ENCODE data around the gene AK1. TPM values are rescaled to one million over a fixed set of nuclear protein-coding genes. Genes with fewer than 3 reads are reported as not detected.

The AK1 gene
- total RNA-seq, 4 donors from 2014 or later, result 29.9 to 65.1 (median 38.7) TPM

- 60 to 62% methylated on average over 8 of the region's 8 CpGs for WGBS, 2 donors
- H3K36me3 ChIP-seq, result no peaks in the 10 kb centered on the region
- no peak overlapping the region for H3K4me3 ChIP-seq
- TF ChIP-seq, protein P1, sequence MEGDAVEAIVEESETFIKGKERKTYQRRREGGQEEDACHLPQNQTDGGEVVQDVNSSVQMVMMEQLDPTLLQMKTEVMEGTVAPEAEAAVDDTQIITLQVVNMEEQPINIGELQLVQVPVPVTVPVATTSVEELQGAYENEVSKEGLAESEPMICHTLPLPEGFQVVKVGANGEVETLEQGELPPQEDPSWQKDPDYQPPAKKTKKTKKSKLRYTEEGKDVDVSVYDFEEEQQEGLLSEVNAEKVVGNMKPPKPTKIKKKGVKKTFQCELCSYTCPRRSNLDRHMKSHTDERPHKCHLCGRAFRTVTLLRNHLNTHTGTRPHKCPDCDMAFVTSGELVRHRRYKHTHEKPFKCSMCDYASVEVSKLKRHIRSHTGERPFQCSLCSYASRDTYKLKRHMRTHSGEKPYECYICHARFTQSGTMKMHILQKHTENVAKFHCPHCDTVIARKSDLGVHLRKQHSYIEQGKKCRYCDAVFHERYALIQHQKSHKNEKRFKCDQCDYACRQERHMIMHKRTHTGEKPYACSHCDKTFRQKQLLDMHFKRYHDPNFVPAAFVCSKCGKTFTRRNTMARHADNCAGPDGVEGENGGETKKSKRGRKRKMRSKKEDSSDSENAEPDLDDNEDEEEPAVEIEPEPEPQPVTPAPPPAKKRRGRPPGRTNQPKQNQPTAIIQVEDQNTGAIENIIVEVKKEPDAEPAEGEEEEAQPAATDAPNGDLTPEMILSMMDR (IDR thresholded peaks at IDR 0.05), result no peak
- peak in 1 of 2 donors; percentile 16 for TF ChIP-seq EP300 (IDR thresholded peaks at IDR 0.05)
- no peaks in the 10 kb centered on the region for H3K27me3 ChIP-seq
- no peak for DNase-seq (ENCODE audit: low spot score in 2 of 2)
- peak overlapping the region in 1 of 4 donors; percentile 43 for H3K27ac ChIP-seq
- peaks cover 0 to 69% (median 37%) of the 10 kb centered on the region in 4 donors for H3K4me1 ChIP-seq
- H3K9me3 ChIP-seq, result no peaks in the 10 kb centered on the region
Measured at GRCh38 chr9:127860260-127860659, 17.2 kb downstream of the AK1 start.

DNA sequence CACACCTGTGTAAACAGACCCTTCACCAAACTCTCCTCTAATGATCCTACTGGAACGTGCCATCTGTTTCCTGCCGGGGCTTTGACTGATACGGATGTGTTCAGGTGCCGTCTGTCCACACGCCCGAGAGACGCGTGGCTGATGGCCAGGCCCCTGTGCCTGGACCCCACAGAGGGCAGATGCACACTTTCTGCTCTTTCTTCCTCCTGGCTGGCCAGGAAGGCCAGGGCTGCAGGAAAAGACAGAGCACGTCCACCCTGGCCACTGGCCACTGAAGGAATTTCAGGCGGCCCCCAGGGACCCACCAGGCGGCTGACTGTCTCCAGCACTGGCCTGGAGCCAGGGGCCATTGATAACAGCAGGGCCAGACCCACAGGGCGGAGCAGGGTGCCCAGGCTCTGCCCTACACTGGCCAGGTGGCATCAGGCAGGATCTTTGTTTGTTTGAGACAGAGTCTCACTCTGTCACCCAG is 19.4 kb downstream of the AK1 start:
- H3K4me3 ChIP-seq, result no peak overlapping the region
- H3K9me3 ChIP-seq, result no peaks in the 10 kb centered on the region
- no peaks in the 10 kb centered on the region for H3K36me3 ChIP-seq
- no peaks in the 10 kb centered on the region for H3K27me3 ChIP-seq
- WGBS, 2 donors, result 24 to 55% methylated on average over 8 of the region's 12 CpGs
- peaks cover 0 to 87% (median 44%) of the 10 kb centered on the region in 4 donors for H3K4me1 ChIP-seq
- H3K27ac ChIP-seq, result peak overlapping the region in 1 of 4 donors; percentile 91
- TF ChIP-seq POLR2A (IDR thresholded peaks at IDR 0.05), result no peak
- TF ChIP-seq, protein P1 (IDR thresholded peaks at IDR 0.05), result no peak
- no peak for TF ChIP-seq EP300 (IDR thresholded peaks at IDR 0.05)
- DNase-seq (ENCODE audit: low spot score in 2 of 2), result no peak

DNA sequence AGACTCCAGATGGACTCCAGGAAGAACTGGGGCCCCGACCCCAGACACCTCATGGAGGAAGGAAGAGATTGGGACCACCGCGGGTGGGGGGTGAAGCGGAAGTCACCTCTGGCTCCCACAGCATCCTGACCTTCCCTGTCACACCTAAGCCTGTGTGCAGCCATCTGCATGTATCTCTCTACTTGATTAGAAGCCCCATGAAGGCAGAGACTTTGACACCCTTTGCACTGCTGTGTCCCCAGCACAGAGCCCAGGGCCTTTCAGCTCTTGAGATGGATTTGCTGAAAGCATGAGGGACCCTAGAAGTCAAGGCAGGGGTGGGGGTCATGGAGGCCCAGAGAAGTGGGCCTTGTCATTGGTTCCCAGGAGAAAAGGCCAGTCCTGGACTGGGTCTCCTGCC is 20.2 kb downstream of the AK1 start:
- peak overlapping the region in 1 of 4 donors; percentile 91 for H3K27ac ChIP-seq
- peaks cover 0 to 87% (median 42%) of the 10 kb centered on the region in 4 donors for H3K4me1 ChIP-seq
- H3K36me3 ChIP-seq, result no peaks in the 10 kb centered on the region
- 54 to 69% methylated on average over 4 of the region's 4 CpGs for WGBS, 2 donors
- H3K4me3 ChIP-seq, result no peak overlapping the region
- DNase-seq (ENCODE audit: low spot score in 2 of 2), result no peak
- TF ChIP-seq POLR2A (IDR thresholded peaks at IDR 0.05), result no peak
- TF ChIP-seq, protein P1 (IDR thresholded peaks at IDR 0.05), result no peak
- TF ChIP-seq EP300 (IDR thresholded peaks at IDR 0.05), result no peak
- H3K27me3 ChIP-seq, result no peaks in the 10 kb centered on the region
- H3K9me3 ChIP-seq, result no peaks in the 10 kb centered on the region

GRCh38 chr9:127856729-127857116 is 20.8 kb downstream of the AK1 start:
- no peak for DNase-seq (ENCODE audit: low spot score in 2 of 2)
- Histone ChIP-seq H3K4me1 (peaks cover 0 to 87% (median 39%) of the 10 kb centered on the region in 4 donors), H3K4me3 (no peak overlapping the region), H3K27me3 (no peaks in the 10 kb centered on the region), H3K36me3 (peaks cover 0 to under 1% (median 0%) of the 10 kb centered on the region in 3 donors), H3K27ac (peak overlapping the region in 2 of 4 donors; percentile 19 to 91), H3K9me3 (no peaks in the 10 kb centered on the region)
- TF ChIP-seq POLR2A (IDR thresholded peaks at IDR 0.05) (no peak), EP300 (IDR thresholded peaks at IDR 0.05) (no peak)
- TF ChIP-seq, protein P1 (IDR thresholded peaks at IDR 0.05), result no peak
- WGBS, 2 donors, result 84 to 94% methylated on average over 5 to 8 of the region's 8 CpGs

DNA sequence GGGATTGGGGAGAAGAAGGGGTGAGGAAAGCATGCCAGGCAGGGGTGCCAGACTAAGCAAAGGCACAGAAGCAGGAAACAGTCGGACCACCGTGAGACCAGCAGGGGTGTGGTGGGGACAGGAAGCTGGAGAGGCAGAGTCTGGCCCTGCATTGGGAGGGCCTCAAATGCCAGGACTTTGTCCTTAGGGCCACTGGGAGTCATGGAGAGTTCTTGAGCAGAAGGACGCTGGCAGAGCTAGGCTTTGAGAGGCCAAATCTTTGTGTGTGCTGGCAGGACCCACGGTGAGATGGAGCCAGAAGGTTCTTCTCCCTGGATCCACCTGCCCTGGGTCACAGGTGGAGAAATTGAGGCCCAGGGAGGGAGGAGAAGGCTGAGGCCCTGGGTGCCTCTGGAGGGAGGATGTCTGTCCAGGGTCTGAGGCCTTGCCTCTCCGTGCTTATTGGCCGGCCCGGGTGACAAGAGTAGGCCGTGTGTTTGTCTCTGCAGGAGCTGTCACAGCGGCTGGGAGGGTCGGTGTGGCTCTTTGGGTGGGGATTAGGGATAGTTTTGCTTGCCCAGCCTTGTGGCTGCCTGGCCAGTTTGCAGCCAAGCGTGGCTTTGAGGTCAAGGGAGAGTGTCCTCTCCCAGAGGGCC is 21.3 kb downstream of the AK1 start:
- no peaks in the 10 kb centered on the region for H3K27me3 ChIP-seq
- WGBS, 2 donors, result 73 to 76% methylated on average over 8 to 10 of the region's 11 CpGs
- peaks cover 0 to 5% (median 0%) of the 10 kb centered on the region in 3 donors for H3K36me3 ChIP-seq
- H3K4me1 ChIP-seq, result peaks cover 0 to 87% (median 38%) of the 10 kb centered on the region in 4 donors
- no peaks in the 10 kb centered on the region for H3K9me3 ChIP-seq
- peak overlapping the region in 2 of 4 donors; percentile 19 to 91 for H3K27ac ChIP-seq
- TF ChIP-seq POLR2A (IDR thresholded peaks at IDR 0.05), result no peak
- TF ChIP-seq, protein P1 (IDR thresholded peaks at IDR 0.05), result no peak
- TF ChIP-seq EP300 (IDR thresholded peaks at IDR 0.05), result no peak
- H3K4me3 ChIP-seq, result no peak overlapping the region
- DNase-seq (ENCODE audit: low spot score in 2 of 2), result no peak

Measured in tibial nerve (tissue), 4 donors.